ENCODE data around the gene HNRNPM. TPM values are rescaled to one million over a fixed set of nuclear protein-coding genes. Genes with fewer than 3 reads are reported as not detected.

The HNRNPM gene
- total RNA-seq, 1 experiment from 2014 or later = 155 TPM

DNA sequence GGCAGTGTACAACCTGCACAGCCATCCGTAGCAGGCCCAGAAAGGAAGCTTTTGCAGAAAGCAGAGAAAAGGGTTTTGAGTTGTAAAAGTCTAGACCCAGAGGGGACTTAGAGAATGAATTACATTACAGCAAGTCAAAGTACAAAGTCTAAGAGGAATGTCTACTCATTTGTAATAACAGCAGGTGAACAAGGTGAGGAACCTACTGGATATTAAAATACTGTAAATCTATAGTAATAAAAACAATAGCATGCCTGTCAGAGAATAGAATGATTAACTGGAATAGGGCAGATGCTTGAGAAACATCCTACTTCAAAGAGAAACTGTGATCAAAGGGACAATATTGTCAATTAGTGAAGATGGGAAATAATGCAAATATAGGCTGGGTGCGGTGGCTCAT lies 87.5 kb downstream of the HNRNPM start:
- no peaks in the 10 kb centered on the region for H3K36me3 ChIP-seq (replicated peaks; ENCODE audit: control insufficient read depth, insufficient read depth, low read length)
- no peak for DNase-seq
- H3K27me3 ChIP-seq (ENCODE audit: control insufficient read depth, insufficient read depth, low read length) = peaks cover under 1% of the 10 kb centered on the region; the same call in 1 of the 2 replicates
- H3K4me3 ChIP-seq (ENCODE audit: insufficient read depth, low read depth, low read length) = no peak overlapping the region

DNA sequence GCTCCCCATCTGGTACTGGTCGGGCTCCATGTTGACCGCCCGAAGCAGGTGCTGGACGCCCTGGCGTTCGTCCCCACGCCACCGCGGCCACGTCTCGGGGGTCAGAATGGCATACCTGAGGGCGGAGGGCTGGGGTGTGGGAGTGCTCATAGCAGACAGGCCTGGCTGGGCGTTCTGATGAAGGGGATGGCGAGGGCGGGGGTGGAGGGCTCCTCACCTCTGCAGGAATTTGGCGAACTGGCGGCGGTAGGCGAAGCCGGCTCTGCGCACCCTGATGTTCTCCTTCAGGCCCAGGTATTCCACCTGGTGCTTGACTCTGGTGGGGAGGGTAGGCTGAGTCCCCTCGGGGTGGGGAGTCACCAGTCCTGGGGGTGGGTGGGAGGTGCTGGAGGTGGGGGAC lies 91.5 kb downstream of the HNRNPM start:
- H3K36me3 ChIP-seq (replicated peaks; ENCODE audit: control insufficient read depth, insufficient read depth, low read length) = no peaks in the 10 kb centered on the region
- peak; percentile 64 for DNase-seq
- no peak overlapping the region for H3K4me3 ChIP-seq (ENCODE audit: insufficient read depth, low read depth, low read length)
- no peaks in the 10 kb centered on the region for H3K27me3 ChIP-seq (ENCODE audit: control insufficient read depth, insufficient read depth, low read length)

DNA sequence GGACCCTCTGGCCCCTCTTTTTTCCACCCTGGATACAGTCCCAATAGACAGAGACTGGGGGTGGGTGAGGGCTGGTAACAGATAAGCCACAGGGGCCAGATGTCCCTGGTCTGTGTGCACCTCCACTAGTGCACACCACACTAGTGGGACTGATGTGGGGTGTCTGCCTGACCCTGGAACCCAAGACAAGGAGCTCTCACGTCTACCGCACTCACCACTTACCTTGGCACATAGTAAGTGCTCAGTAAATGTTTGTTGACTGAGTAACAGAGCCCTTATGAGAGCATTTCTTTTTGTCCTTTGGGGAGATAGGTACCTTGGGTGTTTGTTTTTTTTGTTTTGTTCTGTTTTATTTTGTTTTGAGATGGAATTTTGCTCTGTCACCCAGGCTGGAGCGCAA lies 92.3 kb downstream of the HNRNPM start:
- Histone ChIP-seq H3K27me3 (ENCODE audit: control insufficient read depth, insufficient read depth, low read length) (no peaks in the 10 kb centered on the region), H3K36me3 (replicated peaks; ENCODE audit: control insufficient read depth, insufficient read depth, low read length) (no peaks in the 10 kb centered on the region), H3K4me3 (ENCODE audit: insufficient read depth, low read depth, low read length) (no peak overlapping the region)
- DNase-seq = no peak

Other genes starting within 250 kb of the HNRNPM start
- gene CERS4, start 235.6 kb upstream of the HNRNPM start, total RNA-seq (2014; rRNA removed; shearing (Covaris generic)) = 116 and 117 TPM in 2 replicates
- 127 and 159 TPM in 2 replicates for gene CD320, start 136.6 kb upstream of the HNRNPM start, total RNA-seq (2014; rRNA removed; shearing (Covaris generic))
- 103 and 117 TPM in 2 replicates for gene NDUFA7, start 123.6 kb upstream of the HNRNPM start, total RNA-seq (2014; rRNA removed; shearing (Covaris generic))
- 512 and 545 TPM in 2 replicates for gene RPS28, start 123.5 kb upstream of the HNRNPM start, total RNA-seq (2014; rRNA removed; shearing (Covaris generic))
- 1.2 and 7.3 TPM in 2 replicates for gene KANK3, start 101.7 kb upstream of the HNRNPM start, total RNA-seq (2014; rRNA removed; shearing (Covaris generic))
- gene ANGPTL4, start 80.8 kb upstream of the HNRNPM start, total RNA-seq (2014; rRNA removed; shearing (Covaris generic)) = 13.2 and 17.1 TPM in 2 replicates
- 16.9 and 31.4 TPM in 2 replicates for gene RAB11B, start 54.6 kb upstream of the HNRNPM start, total RNA-seq (2014; rRNA removed; shearing (Covaris generic))
- gene MARCHF2, start 31.7 kb upstream of the HNRNPM start, total RNA-seq (2014; rRNA removed; shearing (Covaris generic)) = 44.4 and 47.8 TPM in 2 replicates
- 0.07 TPM in 2 replicates for gene PRAM1, start 57.7 kb downstream of the HNRNPM start, total RNA-seq (2014; rRNA removed; shearing (Covaris generic))
- 7.6 and 13.1 TPM in 2 replicates for gene ZNF414, start 69.2 kb downstream of the HNRNPM start, total RNA-seq (2014; rRNA removed; shearing (Covaris generic))
- gene MYO1F, start 132.5 kb downstream of the HNRNPM start, total RNA-seq (2014; rRNA removed; shearing (Covaris generic)) = 3.0 and 4.5 TPM in 2 replicates
- 23.2 and 32.9 TPM in 2 replicates for gene ADAMTS10, start 165.7 kb downstream of the HNRNPM start, total RNA-seq (2014; rRNA removed; shearing (Covaris generic))
- gene NFILZ, start 185.7 kb downstream of the HNRNPM start, total RNA-seq (2014; rRNA removed; shearing (Covaris generic)) = not detected in 2 replicates